ENCODE measurements around the gene HSH2D. TPM values are rescaled to one million over a fixed set of nuclear protein-coding genes. Genes with fewer than 3 reads are reported as not detected.

Gene HSH2D
- total and polyA plus RNA-seq, 10 of the 15 experiments (the other 5 are each of a cell fraction or from before 2014, with no cell fraction given), result 22.0 to 145 (median 89.3) TPM

GRCh38 chr19:16141043-16141442 is 2.4 kb upstream of the HSH2D start:
- Histone ChIP-seq H3K36me3 (ENCODE audit: control insufficient read depth in 2 of 2, insufficient read depth in 2 of 2, low read length in 1 of 2) (no peaks in the 10 kb centered on the region), H3K9me3 (replicated peaks; ENCODE audit: control insufficient read depth, insufficient read depth, low read length) (no peaks in the 10 kb centered on the region; the same call in 1 of the 3 replicates), H3K79me2 (ENCODE audit: control insufficient read depth, insufficient read depth, low read length) (peaks cover 28% of the 10 kb centered on the region), H3K4me2 (ENCODE audit: control insufficient read depth, insufficient read depth) (peak overlapping the region; percentile 61; the same call in 1 of the 2 replicates), H3K9ac (ENCODE audit: control insufficient read depth, insufficient read depth, low read length) (no peak overlapping the region), H3K27me3 (replicated peaks in 1 of 2; ENCODE audit: control insufficient read depth in 2 of 2, insufficient read depth in 2 of 2, low read length in 1 of 2) (no peaks in the 10 kb centered on the region), H2AFZ (ENCODE audit: control insufficient read depth, low read depth, low read length) (no peak overlapping the region), H4K20me1 (ENCODE audit: control insufficient read depth, insufficient read depth) (peaks cover under 1% of the 10 kb centered on the region; the same call in 1 of the 2 replicates), H3K27ac (ENCODE audit: control insufficient read depth, insufficient read depth) (peak overlapping the region; percentile 99), H3K4me1 (ENCODE audit: control insufficient read depth, insufficient read depth, low read length) (peaks cover 45% of the 10 kb centered on the region), H3K4me3 (no peak overlapping the region)
- FAIRE-seq (no peak), ATAC-seq (peak; percentile 58), DNase-seq (ENCODE audit: low read depth, low spot score) (peak; percentile 75)
- POLR2A ChIA-PET, result interaction anchor here (0.9 to 7.2 kb wide), 3 partner anchors 9 to 25 kb away, joined by 3 to 174 read pairs (median 8); partner anchors contain the start of gene RAB8A
- RAD21 ChIA-PET (ENCODE audit: unreplicated experiment), result interaction anchor here (1.1 to 1.6 kb wide), 4 partner anchors 9 to 67 kb away, joined by 3 to 5 read pairs (median 4); no protein-coding TSS in a partner anchor
- BruUV-seq (replicated peaks), result no TSS peak
- intact Hi-C loops (cut with micrococcal nuclease; ENCODE audit: unreplicated experiment), result loop anchor here (2.0 to 5.0 kb wide), 2 partner anchors 42 to 446 kb away; no protein-coding TSS in a partner anchor
- in situ Hi-C loops (cut with MboI), result no loop called here
- SMC1A ChIA-PET (ENCODE audit: uncharacterized antibody, unreplicated experiment), result interaction anchor here (0.8 to 4.2 kb wide), 6 partner anchors 10 to 67 kb away, joined by 3 to 41 read pairs (median 3); no protein-coding TSS in a partner anchor
- WGBS (ENCODE audit: insufficient coverage, insufficient replicate concordance, low lambda C conversion rate, missing lambda C conversion rate), result 2% methylated on average over 4 of the region's 4 CpGs
- CTCF ChIA-PET, result interaction anchor here (0.9 to 8.2 kb wide), 6 partner anchors 9 to 45 kb away, joined by 3 to 111 read pairs (median 4); partner anchors contain the start of gene RAB8A
- TF ChIP-seq E2F4 (IDR thresholded peaks at IDR 0.05; ENCODE audit: low read depth, low read length) (no peak), USF1 (IDR thresholded peaks at IDR 0.05; ENCODE audit: borderline replicate concordance, extremely low read length, insufficient read depth, low read depth, low read length) (no peak), KDM1A (IDR thresholded peaks at IDR 0.05; ENCODE audit: borderline replicate concordance) (peak; percentile 89; the same call in 1 of the 2 replicates), TAF1 (IDR thresholded peaks at IDR 0.05; ENCODE audit: borderline replicate concordance, low read depth, low read length) (no peak), ETV6 (conservative IDR thresholded peaks at IDR 0.05 in 1 of 2, IDR thresholded peaks at IDR 0.05 in 1 of 2; ENCODE audit: borderline replicate concordance in 1 of 2, low read depth in 1 of 2) (peak in 1 of 2 experiments; percentile 55; a peak in 1 of 4 replicates), SRF (IDR thresholded peaks at IDR 0.05; ENCODE audit: low read depth in 2 of 2, low read length in 2 of 2) (0 out of 4 replicates have a peak, but pooled peaks of 1 of the 2 experiments have one; percentile 11), NFIC (IDR thresholded peaks at IDR 0.05; ENCODE audit: low read depth, low read length) (0 out of 2 replicates have a peak, but pooled peaks have one; percentile 38), STAT1 (conservative IDR thresholded peaks at IDR 0.05) (no peak), NFYB (IDR thresholded peaks at IDR 0.05; ENCODE audit: insufficient read depth, low read depth, low read length) (no peak), POLR2A (IDR thresholded peaks at IDR 0.05; ENCODE audit: low read depth, low read length) (peak; percentile 44; the same call in 1 of the 2 replicates), SKIL (IDR thresholded peaks at IDR 0.05; ENCODE audit: low read depth, poor library complexity, severe bottlenecking) (no peak), ELK1 (IDR thresholded peaks at IDR 0.05; ENCODE audit: low read depth, low read length) (no peak), EP300 (IDR thresholded peaks at IDR 0.05; ENCODE audit: borderline replicate concordance in 1 of 2, control insufficient read depth in 1 of 2, low read depth in 2 of 2, low read length in 2 of 2) (0 out of 4 replicates have a peak, but pooled peaks of 1 of the 2 experiments have one; percentile 34), ZBED1 (IDR thresholded peaks at IDR 0.05; ENCODE audit: borderline replicate concordance) (no peak), SMC3 (IDR thresholded peaks at IDR 0.05; ENCODE audit: borderline replicate concordance, low read length) (no peak), BHLHE40 (IDR thresholded peaks at IDR 0.05; ENCODE audit: borderline replicate concordance in 1 of 2, low read depth in 2 of 2, low read length in 1 of 2) (peak in 1 of 2 experiments; percentile 72; a peak in 2 of 4 replicates), EGR1 (IDR thresholded peaks at IDR 0.05; ENCODE audit: borderline replicate concordance in 1 of 2, low read depth in 2 of 2, low read length in 2 of 2) (no peak)
